Activated CD4-positive, alpha-beta T cell treated with anti-CD3 and anti-CD28 coated beads, Interleukin-2, amount 10 ng/mL, durations not matched to agents 7 days and 5 days (primary cell): ENCODE data around the gene HMOX1. TPM values are rescaled to one million over a fixed set of nuclear protein-coding genes. Genes with fewer than 3 reads are reported as not detected.
"Not testable (repeated sequence)": the region's sequence is repeated elsewhere in the genome, so short reads cannot be mapped to it uniquely, and the experiment has no call there.

Experiments
- CTCF ChIA-PET: fragments of 350-600 bp; sonication (Branson Sonifier 250); formaldehyde crosslinking; loops from one replicate; lab custom pipeline; 2021; ENCODE audit warnings: antibody characterized with exemption; lab: Charles Lee
- POLR2A ChIA-PET: fragments of 350-600 bp; sonication (Branson Sonifier 250); formaldehyde crosslinking; loops from one replicate; lab custom pipeline; 2021; ENCODE audit warnings: antibody characterized with exemption; lab: Charles Lee
- DNase-seq: peaks from one replicate; pipeline ENCODE4 v3.0.0-alpha.2; 2020
- H3K27ac Mint-ChIP-seq: one replicate; pipeline ENCODE4 v1.8.0; 2021; ENCODE audit warnings: mild to moderate bottlenecking, moderate library complexity, mixed read lengths
- H3K27me3 Mint-ChIP-seq: one replicate; pipeline ENCODE4 v1.8.0; 2021; ENCODE audit warnings: mixed read lengths
- H3K36me3 Mint-ChIP-seq: one replicate; pipeline ENCODE4 v1.8.0; 2021; ENCODE audit warnings: low read depth, mixed read lengths
- H3K4me1 Mint-ChIP-seq: one replicate; pipeline ENCODE4 v1.8.0; 2021; ENCODE audit warnings: mixed read lengths
- H3K4me3 Mint-ChIP-seq: one replicate; pipeline ENCODE4 v1.8.0; 2021; ENCODE audit warnings: mild to moderate bottlenecking, moderate library complexity, mixed read lengths
- H3K9me3 Mint-ChIP-seq: one replicate; pipeline ENCODE4 v1.8.0; 2021; ENCODE audit warnings: mixed read lengths
- total RNA-seq, 2 experiments: library from RNA; stranded (reverse); gene quantifications; one replicate each; pipeline ENCODE4 v1.2.3, GENCODE V29; 2021

Gene HMOX1
- total RNA-seq, 2 experiments from 2014 or later = 0.31 to 0.32 TPM

DNA sequence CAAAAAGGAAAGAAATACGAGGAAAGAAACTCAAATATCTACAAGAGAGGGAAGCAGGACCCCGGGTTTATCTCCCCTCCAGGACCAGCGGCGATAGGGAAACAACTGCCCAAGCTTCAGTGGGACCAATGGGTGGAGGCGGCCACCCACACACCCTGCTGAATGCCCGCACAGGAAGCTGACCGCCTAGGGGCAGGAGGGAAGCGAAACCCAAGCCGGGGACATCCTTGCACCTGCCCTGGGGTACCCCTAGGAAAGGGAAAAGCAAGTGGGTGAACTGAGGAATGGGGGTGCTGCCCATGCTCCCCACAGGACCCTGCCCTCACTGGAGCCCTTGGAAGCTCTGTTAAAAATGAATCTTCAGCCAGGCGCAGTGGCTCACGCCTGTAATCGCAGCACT lies 27.6 kb upstream of the HMOX1 start:
- DNase-seq = no peak
- Mint-ChIP-seq H3K27me3 (peaks cover 17% of the 10 kb centered on the region), H3K27ac (no peak overlapping the region), H3K9me3 (no peaks in the 10 kb centered on the region), H3K4me3 (no peak overlapping the region), H3K4me1 (peaks cover 23% of the 10 kb centered on the region), H3K36me3 (no peaks in the 10 kb centered on the region)
- ChIA-PET CTCF (interaction anchor here (0.5 to 1.7 kb wide), 3 partner anchors 18 to 273 kb away, joined by 3 to 6 read pairs (median 4); no protein-coding TSS in a partner anchor), POLR2A (interaction anchor here (0.7 kb wide), 1 partner anchor 122 kb away, joined by 9 read pairs; no protein-coding TSS in a partner anchor)

DNA sequence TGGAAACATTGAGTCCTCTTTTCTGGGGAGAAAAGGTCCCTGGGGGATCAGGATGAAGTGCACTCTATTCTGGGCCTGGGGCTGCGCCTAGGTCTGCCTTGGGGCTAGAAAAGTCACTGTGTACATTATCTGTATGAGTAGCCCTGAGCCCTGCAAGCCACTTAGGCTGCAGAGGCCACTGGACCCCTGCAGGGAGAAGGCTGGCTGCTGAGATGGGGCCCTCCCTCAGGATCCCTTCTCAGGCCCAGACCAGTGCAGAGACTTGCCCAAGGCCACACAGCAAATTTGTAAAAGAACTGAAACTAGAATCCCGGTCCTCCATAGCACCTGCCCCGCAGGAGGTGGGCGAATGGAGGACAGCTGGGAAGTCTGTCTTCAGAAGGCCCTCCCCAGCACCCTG lies 26.8 kb upstream of the HMOX1 start:
- Mint-ChIP-seq H3K4me1 (peaks cover 23% of the 10 kb centered on the region), H3K27ac (no peak overlapping the region), H3K9me3 (no peaks in the 10 kb centered on the region), H3K4me3 (no peak overlapping the region), H3K36me3 (no peaks in the 10 kb centered on the region), H3K27me3 (peaks cover 17% of the 10 kb centered on the region)
- ChIA-PET POLR2A (no interaction called here), CTCF (interaction anchor here (1.0 to 1.7 kb wide), 2 partner anchors 228 to 272 kb away, joined by 3 to 6 read pairs; no protein-coding TSS in a partner anchor)
- DNase-seq = no peak

DNA sequence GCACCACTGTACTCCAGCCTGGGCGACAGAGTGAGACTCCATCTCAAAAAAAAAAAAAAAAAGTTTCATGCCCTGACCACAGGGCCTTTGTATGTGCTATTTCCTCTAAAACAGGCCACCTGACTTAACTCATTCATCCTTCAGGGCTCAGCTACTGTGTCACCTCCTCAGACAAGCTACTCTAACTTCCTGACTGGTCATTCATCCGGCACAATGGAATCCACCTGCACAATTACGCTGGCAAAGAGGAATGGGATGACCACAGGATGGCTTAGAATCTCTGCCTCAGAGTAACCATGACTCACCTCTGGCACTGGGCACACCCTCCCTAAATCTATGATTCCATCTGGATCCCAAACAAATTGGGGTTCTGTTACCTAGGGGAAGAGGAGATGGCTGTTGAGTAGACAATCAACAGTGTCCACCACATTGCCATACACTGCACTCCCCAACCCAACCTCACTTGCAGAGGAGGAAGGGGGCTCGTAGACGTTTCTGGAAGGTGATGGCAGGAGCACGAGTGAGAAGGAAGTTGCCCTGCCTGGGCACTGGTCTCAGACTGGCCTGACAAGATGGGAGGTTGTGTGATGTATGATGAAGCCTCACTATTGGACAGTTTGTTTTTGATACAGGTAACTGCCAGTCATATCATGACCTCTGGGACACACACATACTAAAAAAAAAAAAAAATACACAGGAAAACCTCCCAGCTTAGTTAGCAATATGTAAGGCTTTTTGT lies 22.8 kb upstream of the HMOX1 start:
- Mint-ChIP-seq H3K4me1 (peaks cover 2% of the 10 kb centered on the region), H3K36me3 (no peaks in the 10 kb centered on the region), H3K4me3 (no peak overlapping the region), H3K27ac (no peak overlapping the region), H3K9me3 (no peaks in the 10 kb centered on the region), H3K27me3 (peaks cover 14% of the 10 kb centered on the region)
- CTCF ChIA-PET = interaction anchor here (0.8 to 1.5 kb wide), 2 partner anchors 10 to 367 kb away, joined by 3 to 4 read pairs; no protein-coding TSS in a partner anchor
- no peak for DNase-seq
- POLR2A ChIA-PET = no interaction called here

DNA sequence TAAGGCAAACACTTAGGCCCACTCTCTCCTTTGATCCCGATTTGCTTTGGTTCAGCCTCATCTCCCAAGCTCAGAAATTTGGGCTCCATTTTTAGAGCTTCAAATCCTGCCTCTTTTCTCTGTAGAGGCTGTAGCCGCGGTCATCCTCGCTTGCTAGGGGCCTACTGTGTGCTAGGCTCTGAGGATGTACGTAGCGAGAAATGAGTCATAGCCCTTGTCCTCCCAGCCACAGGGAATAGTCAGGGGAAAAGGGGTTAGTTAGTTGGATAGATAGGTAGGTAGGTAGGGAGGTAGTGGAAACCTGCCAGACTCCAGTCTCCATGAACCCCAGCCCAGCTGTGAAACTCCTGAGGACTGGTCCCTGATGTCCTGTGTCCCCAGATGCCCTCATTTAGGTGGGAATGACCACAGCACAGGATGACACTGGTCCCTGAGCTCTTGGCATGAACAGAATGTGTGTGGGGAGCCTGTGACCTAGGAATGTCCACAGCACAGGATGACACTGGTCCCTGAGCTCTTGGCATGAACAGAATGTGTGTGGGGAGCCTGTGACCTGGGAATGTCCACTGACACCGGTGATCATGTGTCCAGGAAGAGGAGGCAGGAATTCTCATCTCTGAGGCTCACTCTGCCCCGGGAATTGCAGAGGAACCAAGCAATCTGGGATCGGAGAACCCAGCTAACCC lies 21.4 kb upstream of the HMOX1 start:
- Mint-ChIP-seq H3K4me1 (no peaks in the 10 kb centered on the region), H3K36me3 (no peaks in the 10 kb centered on the region), H3K4me3 (no peak overlapping the region), H3K27me3 (peaks cover 14% of the 10 kb centered on the region), H3K27ac (no peak overlapping the region), H3K9me3 (no peaks in the 10 kb centered on the region)
- DNase-seq = no peak
- ChIA-PET CTCF (interaction anchor here (1.5 to 1.7 kb wide), 2 partner anchors 8 to 9 kb away, joined by 4 to 6 read pairs; no protein-coding TSS in a partner anchor), POLR2A (no interaction called here)

DNA sequence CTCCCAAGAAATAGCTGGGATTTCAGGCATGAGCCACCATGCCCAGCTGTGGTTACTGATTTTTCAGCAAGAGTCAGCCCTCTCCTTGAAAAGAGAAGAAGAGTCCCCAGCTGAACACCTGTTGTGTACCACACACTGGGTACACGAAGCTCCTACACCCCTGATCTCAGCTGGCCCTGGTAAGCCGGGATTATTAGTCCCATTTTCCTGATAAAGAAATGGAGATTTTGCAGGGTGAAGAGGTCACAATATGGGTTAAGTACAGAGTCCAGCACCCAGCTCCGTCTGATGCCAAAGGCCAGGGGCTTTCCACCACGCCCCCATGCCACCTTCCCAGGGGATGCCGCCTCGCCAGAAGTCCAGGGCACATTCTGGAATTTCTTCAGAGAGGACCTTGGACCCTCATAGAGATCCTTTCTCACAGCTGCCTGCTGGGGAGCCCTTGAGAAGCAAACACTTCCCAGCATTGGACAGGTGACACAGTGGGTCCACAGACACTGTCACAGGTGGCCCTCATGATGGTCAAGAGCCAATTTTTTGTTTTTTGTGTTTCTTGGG lies 19.8 kb upstream of the HMOX1 start:
- Mint-ChIP-seq H3K4me3 (no peak overlapping the region), H3K27ac (no peak overlapping the region), H3K9me3 (no peaks in the 10 kb centered on the region), H3K4me1 (no peaks in the 10 kb centered on the region), H3K36me3 (no peaks in the 10 kb centered on the region), H3K27me3 (peaks cover 8% of the 10 kb centered on the region)
- ChIA-PET POLR2A (no interaction called here), CTCF (no interaction called here)
- no peak for DNase-seq

DNA sequence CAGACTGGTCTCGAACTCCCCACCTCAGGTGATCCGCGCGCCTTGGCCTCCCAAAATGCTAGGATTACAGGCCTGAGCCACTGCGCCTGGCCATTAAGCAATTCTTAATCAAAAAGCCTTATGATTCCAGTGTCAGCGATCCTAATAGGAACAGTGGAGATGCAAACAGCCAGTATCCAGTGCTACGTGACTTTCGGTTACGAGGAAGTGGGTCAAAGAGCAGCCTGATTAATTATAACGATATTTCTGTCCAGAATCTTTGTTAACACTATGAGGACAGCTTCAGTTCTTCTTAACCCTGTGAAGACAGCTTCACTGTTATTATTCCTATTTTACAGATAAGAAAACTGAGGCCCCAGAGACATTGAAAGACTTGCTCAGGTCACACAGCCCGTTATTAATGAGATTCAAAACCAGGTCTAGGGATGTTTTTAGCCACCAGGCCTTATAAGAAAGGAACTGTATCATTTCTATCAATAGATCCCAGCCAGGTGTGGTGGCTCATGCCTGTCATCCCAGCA lies 17.3 kb upstream of the HMOX1 start:
- Mint-ChIP-seq H3K27me3 (peaks cover 11% of the 10 kb centered on the region), H3K4me1 (no peaks in the 10 kb centered on the region), H3K36me3 (no peaks in the 10 kb centered on the region), H3K27ac (no peak overlapping the region), H3K9me3 (no peaks in the 10 kb centered on the region), H3K4me3 (no peak overlapping the region)
- ChIA-PET CTCF (interaction anchor here (1.4 kb wide), 1 partner anchor 13 kb away, joined by 9 read pairs; no protein-coding TSS in a partner anchor), POLR2A (no interaction called here)
- no peak for DNase-seq

DNA sequence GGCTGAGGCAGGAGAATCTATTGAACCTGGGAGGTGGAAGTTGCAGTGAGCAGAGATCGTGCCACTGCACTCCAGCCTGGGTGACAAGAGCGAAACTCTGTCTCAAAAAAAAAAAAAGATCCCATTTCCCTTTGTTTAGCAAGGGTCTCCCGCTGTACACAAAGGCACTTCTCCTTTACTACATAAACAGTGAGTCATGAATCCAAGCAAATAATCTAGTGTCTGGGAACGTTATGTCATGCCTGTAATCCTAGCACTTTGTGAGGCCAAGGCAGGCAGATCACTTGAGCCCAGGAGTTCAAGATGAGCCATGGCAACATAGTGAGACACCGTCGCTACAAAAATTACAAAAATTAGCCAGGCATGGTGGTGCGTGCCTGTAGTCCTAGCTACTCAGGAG lies 16.7 kb upstream of the HMOX1 start:
- H3K4me1 Mint-ChIP-seq, H3K27ac Mint-ChIP-seq, H3K4me3 Mint-ChIP-seq, POLR2A ChIA-PET, H3K36me3 Mint-ChIP-seq, DNase-seq, H3K9me3 Mint-ChIP-seq, CTCF ChIA-PET: not testable (repeated sequence)
- peaks cover 13% of the 10 kb centered on the region for H3K27me3 Mint-ChIP-seq

DNA sequence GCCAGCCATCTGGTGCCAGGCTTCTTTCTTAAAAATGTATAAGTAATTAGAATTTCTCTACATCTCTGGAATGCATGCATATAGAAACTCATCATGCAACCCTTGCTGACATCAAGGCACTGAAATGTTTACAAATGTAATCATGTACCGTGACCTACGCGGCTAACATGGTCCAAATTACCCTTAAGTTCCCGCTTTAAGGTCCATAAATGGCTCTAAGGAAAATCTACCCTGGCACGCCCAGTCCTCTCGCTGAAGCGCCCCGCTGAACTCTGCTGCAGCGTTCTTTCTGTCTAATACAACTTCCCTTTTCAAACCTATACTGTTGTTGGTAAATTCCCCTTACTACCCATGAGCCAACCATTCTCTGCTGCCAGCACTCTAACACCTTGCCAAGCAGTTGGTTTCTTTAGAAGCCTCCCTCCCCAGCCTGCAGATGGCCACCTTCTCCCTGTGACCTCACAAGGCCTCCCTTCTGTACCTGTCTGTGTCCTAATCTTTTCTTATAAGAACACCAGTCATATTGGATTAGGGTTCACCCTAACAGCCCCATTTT lies 13.5 kb upstream of the HMOX1 start:
- Mint-ChIP-seq H3K27ac (no peak overlapping the region), H3K9me3 (no peaks in the 10 kb centered on the region), H3K36me3 (no peaks in the 10 kb centered on the region), H3K27me3 (peaks cover 19% of the 10 kb centered on the region), H3K4me1 (peaks cover 6% of the 10 kb centered on the region), H3K4me3 (no peak overlapping the region)
- DNase-seq = no peak
- ChIA-PET POLR2A (no interaction called here), CTCF (interaction anchor here (1.3 kb wide), 1 partner anchor 9 kb away, joined by 4 read pairs; no protein-coding TSS in a partner anchor)

DNA sequence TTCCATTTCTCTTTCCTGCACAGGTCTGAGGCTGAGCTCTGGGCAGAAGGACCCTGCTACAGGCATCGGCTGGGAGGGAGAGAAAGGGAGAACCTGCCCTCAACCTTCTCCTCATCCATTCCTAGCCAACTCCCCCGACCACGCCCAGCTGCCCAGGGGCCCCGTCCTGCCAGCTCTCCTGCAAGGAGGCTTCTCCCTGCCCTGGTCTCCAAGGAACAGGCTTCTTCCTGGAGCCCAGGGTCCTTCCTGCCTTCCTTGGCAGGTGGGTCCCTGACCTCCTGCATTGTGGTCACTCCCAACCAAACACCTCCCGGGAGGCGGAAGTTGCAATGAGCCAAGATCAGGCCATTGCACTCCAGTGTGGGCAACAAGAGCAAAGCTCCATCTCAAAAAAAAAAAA lies 12.5 kb upstream of the HMOX1 start:
- Mint-ChIP-seq H3K4me3 (no peak overlapping the region), H3K36me3 (no peaks in the 10 kb centered on the region), H3K9me3 (no peaks in the 10 kb centered on the region), H3K27me3 (peaks cover 19% of the 10 kb centered on the region), H3K27ac (no peak overlapping the region), H3K4me1 (peaks cover 6% of the 10 kb centered on the region)
- DNase-seq = no peak
- POLR2A ChIA-PET = no interaction called here
- CTCF ChIA-PET = interaction anchor here (1.3 kb wide), 1 partner anchor 10 kb away, joined by 4 read pairs; no protein-coding TSS in a partner anchor

DNA sequence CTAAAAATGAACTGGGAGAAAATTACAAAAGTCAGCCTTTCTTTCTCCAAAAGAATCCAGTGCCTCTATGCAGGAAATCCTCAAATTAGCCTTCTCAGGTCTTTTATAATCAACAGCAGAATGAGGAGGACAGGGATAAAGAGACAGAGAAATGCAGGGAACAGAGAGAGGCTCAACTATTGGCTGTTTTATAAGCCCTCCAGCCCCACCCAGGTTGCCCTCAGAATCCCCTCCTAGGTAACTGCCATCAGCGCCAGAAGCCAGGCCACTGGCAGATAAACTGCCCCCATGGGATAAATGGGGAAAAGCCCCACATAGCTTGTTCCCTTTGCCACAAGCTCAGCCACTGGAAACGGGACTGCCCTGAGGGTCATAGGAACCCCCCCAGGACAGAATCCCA lies 10.9 kb upstream of the HMOX1 start:
- no peak for DNase-seq
- H3K4me1 Mint-ChIP-seq = peaks cover 6% of the 10 kb centered on the region
- H3K27me3 Mint-ChIP-seq = peaks cover 19% of the 10 kb centered on the region
- ChIA-PET CTCF (interaction anchor here (0.8 kb wide), 1 partner anchor 25 kb away, joined by 3 read pairs; no protein-coding TSS in a partner anchor), POLR2A (no interaction called here)
- no peak overlapping the region for H3K4me3 Mint-ChIP-seq
- H3K27ac Mint-ChIP-seq = no peak overlapping the region
- no peaks in the 10 kb centered on the region for H3K36me3 Mint-ChIP-seq
- no peaks in the 10 kb centered on the region for H3K9me3 Mint-ChIP-seq

DNA sequence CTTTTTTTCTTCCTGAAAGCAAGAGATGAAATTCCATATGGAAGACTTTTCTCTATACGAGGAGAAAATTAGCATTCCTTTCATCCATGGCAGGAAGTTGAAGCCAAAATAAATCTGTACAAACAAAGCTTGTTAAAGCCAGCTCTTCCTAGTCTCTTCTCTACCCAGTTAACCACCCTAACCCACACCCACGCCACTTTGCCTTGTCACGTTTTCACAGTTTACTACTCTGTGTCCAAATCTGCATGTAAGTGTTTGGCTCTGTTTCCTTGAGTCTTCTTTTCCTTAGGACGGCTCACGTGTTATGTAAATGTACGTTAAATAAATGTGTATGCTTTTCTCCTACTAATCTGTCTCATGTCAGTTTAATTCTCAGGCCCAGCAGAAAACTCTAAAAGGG lies 7.1 kb upstream of the HMOX1 start:
- POLR2A ChIA-PET = no interaction called here
- H3K9me3 Mint-ChIP-seq = no peaks in the 10 kb centered on the region
- CTCF ChIA-PET = interaction anchor here (1.3 kb wide), 1 partner anchor 23 kb away, joined by 4 read pairs; no protein-coding TSS in a partner anchor
- H3K27me3 Mint-ChIP-seq = peaks cover 11% of the 10 kb centered on the region
- H3K27ac Mint-ChIP-seq = no peak overlapping the region
- peaks cover 18% of the 10 kb centered on the region for H3K4me1 Mint-ChIP-seq
- no peak overlapping the region for H3K4me3 Mint-ChIP-seq
- H3K36me3 Mint-ChIP-seq = no peaks in the 10 kb centered on the region
- DNase-seq = no peak

DNA sequence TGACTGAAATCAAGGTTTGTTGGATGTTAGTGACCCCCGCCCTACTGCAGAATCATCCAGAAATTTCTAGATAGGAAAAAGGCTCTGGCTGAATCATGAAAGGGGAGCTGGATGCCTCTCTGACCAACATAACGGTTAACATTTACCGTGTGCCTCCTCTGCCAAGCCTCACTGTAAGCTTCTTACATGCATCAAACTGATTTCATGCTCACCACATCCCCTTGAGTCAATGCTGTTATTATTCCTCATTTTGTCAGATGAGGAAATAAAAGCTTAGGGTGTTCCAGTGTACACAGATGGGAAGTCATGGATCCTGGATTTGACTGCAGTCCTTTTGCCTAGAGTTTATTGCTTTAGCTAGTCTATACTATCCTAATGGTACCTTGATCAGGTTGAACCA lies 5.9 kb upstream of the HMOX1 start:
- peaks cover 17% of the 10 kb centered on the region for H3K27me3 Mint-ChIP-seq
- peaks cover 18% of the 10 kb centered on the region for H3K4me1 Mint-ChIP-seq
- H3K36me3 Mint-ChIP-seq = no peaks in the 10 kb centered on the region
- POLR2A ChIA-PET = interaction anchor here (0.5 kb wide), 1 partner anchor 57 kb away, joined by 3 read pairs; no protein-coding TSS in a partner anchor
- H3K9me3 Mint-ChIP-seq = no peaks in the 10 kb centered on the region
- CTCF ChIA-PET = interaction anchor here (0.6 to 2.0 kb wide), 3 partner anchors 10 to 1125 kb away, joined by 3 to 8 read pairs (median 3); no protein-coding TSS in a partner anchor
- no peak overlapping the region for H3K4me3 Mint-ChIP-seq
- H3K27ac Mint-ChIP-seq = no peak overlapping the region
- no peak for DNase-seq
